ENCODE data around the gene SLC10A6. TPM values are rescaled to one million over a fixed set of nuclear protein-coding genes. Genes with fewer than 3 reads are reported as not detected.

Gene SLC10A6
- total and polyA plus RNA-seq, 9 donors: 0.05 to 0.72 (median 0.27) TPM; not detected in 4

DNA sequence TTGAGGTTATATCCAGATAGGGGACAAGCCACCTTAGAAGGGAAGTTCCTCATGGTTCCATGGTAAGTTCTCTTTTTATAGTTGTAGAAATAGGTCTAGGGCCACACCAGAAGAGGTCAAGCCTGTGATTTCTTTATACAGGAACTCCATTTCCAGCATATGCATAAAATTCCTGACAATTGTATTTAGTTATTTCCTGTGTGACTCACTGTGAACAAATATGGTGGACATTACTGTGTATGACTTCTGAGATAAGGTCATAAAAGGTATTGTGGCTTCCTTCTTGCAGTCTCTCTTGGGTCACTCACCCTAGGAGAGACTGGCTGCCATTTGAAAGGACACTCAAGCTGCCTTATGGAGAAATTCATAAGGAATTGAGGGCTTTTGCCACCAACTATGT, 45.3 kb upstream of the SLC10A6 start:
- Histone ChIP-seq H3K4me1 (ENCODE audit: insufficient read depth) (no peaks in the 10 kb centered on the region), H3K27ac (no peak overlapping the region), H3K4me3 (no peak overlapping the region), H3K36me3 (no peaks in the 10 kb centered on the region), H3K9me3 (no peaks in the 10 kb centered on the region), H3K27me3 (no peaks in the 10 kb centered on the region)
- intact Hi-C loops (cut with DNase I): loop anchor here in 3 of 4 donors (2.0 to 10.0 kb wide), 4 partner anchors 77 to 400 kb away; partner anchors contain the start of gene PTPN13 (in 3 of the 3)
- no peak for TF ChIP-seq EP300 (IDR thresholded peaks at IDR 0.05)
- TF ChIP-seq, protein P1, sequence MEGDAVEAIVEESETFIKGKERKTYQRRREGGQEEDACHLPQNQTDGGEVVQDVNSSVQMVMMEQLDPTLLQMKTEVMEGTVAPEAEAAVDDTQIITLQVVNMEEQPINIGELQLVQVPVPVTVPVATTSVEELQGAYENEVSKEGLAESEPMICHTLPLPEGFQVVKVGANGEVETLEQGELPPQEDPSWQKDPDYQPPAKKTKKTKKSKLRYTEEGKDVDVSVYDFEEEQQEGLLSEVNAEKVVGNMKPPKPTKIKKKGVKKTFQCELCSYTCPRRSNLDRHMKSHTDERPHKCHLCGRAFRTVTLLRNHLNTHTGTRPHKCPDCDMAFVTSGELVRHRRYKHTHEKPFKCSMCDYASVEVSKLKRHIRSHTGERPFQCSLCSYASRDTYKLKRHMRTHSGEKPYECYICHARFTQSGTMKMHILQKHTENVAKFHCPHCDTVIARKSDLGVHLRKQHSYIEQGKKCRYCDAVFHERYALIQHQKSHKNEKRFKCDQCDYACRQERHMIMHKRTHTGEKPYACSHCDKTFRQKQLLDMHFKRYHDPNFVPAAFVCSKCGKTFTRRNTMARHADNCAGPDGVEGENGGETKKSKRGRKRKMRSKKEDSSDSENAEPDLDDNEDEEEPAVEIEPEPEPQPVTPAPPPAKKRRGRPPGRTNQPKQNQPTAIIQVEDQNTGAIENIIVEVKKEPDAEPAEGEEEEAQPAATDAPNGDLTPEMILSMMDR (IDR thresholded peaks at IDR 0.05): no peak
- TF ChIP-seq POLR2A (IDR thresholded peaks at IDR 0.05): no peak
- DNase-seq: no peak

DNA sequence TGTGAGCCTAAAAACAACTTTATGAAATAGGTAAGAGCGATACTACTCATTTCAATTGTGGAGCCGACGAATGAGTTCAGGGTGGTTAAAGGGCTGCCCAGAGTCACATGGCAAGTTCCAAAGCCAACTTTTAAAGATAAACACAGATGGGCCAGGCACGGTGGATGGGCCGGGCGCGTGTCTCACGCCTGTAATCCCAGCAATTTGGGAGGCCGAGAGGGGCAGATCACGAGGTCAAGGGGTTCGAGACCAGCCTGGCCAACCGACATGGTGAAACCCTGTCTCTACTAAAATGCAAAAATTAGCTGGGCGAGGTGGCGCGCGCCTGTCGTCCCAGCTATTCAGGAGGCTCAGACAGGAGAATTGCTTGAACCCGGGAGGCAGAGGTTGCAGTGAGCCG, 44.0 kb upstream of the SLC10A6 start:
- no peak overlapping the region for H3K4me3 ChIP-seq
- intact Hi-C loops (cut with DNase I): loop anchor here in 3 of 4 donors (5.0 to 10.0 kb wide), 3 partner anchors 76 to 398 kb away; partner anchors contain the start of gene PTPN13 (in 3 of the 3)

DNA sequence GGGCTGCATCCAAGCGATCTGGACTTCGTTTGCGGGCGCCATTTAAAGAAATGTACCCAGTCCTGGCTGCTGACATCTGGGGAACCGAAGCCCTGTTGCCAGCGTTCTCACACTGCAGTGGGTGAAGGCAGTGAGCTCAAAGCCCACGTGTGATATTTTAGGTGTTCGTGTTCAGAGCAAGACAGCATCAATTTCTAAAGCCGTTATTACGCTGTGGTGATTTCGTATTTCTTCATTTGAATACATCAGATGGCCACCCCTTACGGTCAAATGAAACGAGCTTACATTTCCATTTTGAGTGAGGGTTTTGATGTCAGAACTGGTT, 43.4 kb upstream of the SLC10A6 start:
- DNase-seq: no peak
- intact Hi-C loops (cut with DNase I): loop anchor here in 3 of 4 donors (5.0 to 10.0 kb wide), 3 partner anchors 75 to 398 kb away; partner anchors contain the start of gene PTPN13 (in 3 of the 3)
- no peaks in the 10 kb centered on the region for H3K9me3 ChIP-seq
- peak overlapping the region; percentile 83 for H3K4me3 ChIP-seq
- no peak for TF ChIP-seq EP300 (IDR thresholded peaks at IDR 0.05)
- TF ChIP-seq, protein P1 (IDR thresholded peaks at IDR 0.05): no peak
- TF ChIP-seq POLR2A (IDR thresholded peaks at IDR 0.05): no peak
- H3K27me3 ChIP-seq: no peaks in the 10 kb centered on the region
- 2 to 4% (median 3%) methylated on average over 13 of the region's 13 CpGs for WGBS, 3 donors
- no peaks in the 10 kb centered on the region for H3K4me1 ChIP-seq (ENCODE audit: insufficient read depth)
- peak overlapping the region; percentile 77 to 82 for H3K27ac ChIP-seq
- H3K36me3 ChIP-seq: no peaks in the 10 kb centered on the region

More for the DNA sequence above, 44.0 kb upstream of the SLC10A6 start:
- Histone ChIP-seq H3K27me3 (no peaks in the 10 kb centered on the region), H3K9me3 (no peaks in the 10 kb centered on the region), H3K27ac (no peak overlapping the region), H3K4me1 (ENCODE audit: insufficient read depth) (no peaks in the 10 kb centered on the region), H3K36me3 (no peaks in the 10 kb centered on the region)
- peak in 1 of 5 donors; percentile 30 for DNase-seq
- WGBS, 3 donors: 82 to 89% (median 82%) methylated on average over 19 of the region's 19 CpGs
- TF ChIP-seq POLR2A (IDR thresholded peaks at IDR 0.05) (no peak), EP300 (IDR thresholded peaks at IDR 0.05) (no peak)
- TF ChIP-seq, protein P1 (IDR thresholded peaks at IDR 0.05): no peak

DNA sequence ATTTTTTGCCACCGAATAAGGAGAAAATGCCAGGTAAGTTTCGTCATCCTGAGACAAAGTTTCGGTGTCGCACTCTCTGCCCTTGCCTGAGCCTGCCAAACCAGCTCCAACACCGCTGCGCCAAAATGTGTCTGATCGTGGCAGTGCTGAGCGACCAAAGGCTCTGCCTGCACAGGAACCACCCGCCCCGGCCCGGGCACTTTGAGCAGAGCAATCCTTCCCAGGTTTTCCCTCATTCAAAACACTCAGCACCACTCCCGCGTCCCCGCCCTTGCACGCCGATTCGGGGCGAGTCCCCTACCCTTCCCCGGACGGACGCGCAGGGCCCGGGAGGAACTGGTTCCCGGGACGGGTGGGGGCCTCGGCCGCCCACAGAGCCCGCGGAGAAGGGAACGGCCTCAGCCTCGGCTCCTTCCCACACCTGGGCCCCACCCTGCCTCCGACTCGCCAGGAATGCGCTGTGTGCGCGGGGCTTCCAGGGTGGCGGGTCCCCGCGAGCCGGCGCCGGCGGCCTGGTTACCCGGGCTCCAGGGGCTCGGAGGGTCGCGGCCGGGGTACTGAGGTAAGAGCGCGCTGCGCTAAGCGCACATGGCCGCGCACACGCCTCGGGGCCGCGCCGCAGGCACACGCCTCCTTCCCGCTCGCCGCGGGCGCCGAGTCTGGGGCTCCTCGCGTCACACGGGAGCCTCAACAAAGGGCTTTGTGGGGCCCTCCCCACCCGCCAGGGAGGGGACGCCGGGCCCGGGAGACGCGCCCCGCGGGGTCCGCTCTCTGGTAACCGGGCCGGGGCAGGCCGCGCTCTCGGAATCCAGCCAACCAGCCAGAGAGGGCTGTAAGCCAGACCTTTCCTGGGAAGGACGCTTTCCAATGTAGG, 42.8 kb upstream of the SLC10A6 start, which contains the start of gene C4orf36:
C4orf36 (minus strand) TSS at position 661 of the 874 bp plus-strand sequence. CDS start 902 bp downstream, outside the sequence.
- TF ChIP-seq POLR2A (IDR thresholded peaks at IDR 0.05): no peak
- no peak for TF ChIP-seq EP300 (IDR thresholded peaks at IDR 0.05)
- TF ChIP-seq, protein P1 (IDR thresholded peaks at IDR 0.05): no peak
- 0 to 1% (median 1%) methylated on average over 28 to 84 of the region's 84 CpGs for WGBS, 3 donors
- no peaks in the 10 kb centered on the region for H3K36me3 ChIP-seq
- H3K27ac ChIP-seq: peak within 1 kb of the TSS; percentile 77 to 82
- H3K4me1 ChIP-seq (ENCODE audit: insufficient read depth): no peaks in the 10 kb centered on the region
- H3K4me3 ChIP-seq: peak within 1 kb of the TSS; percentile 83
- intact Hi-C loops (cut with DNase I): loop anchor here in 3 of 4 donors (5.0 to 10.0 kb wide), 3 partner anchors 75 to 397 kb away; partner anchors contain the start of gene PTPN13 (in 3 of the 3)
- no peaks in the 10 kb centered on the region for H3K27me3 ChIP-seq
- H3K9me3 ChIP-seq: no peaks in the 10 kb centered on the region
- DNase-seq: peak; percentile 60 to 83 (median 74)

Data from ovary (tissue), 9 donors.